ENCODE data around the gene PHF13.

The PHF13 gene

DNA sequence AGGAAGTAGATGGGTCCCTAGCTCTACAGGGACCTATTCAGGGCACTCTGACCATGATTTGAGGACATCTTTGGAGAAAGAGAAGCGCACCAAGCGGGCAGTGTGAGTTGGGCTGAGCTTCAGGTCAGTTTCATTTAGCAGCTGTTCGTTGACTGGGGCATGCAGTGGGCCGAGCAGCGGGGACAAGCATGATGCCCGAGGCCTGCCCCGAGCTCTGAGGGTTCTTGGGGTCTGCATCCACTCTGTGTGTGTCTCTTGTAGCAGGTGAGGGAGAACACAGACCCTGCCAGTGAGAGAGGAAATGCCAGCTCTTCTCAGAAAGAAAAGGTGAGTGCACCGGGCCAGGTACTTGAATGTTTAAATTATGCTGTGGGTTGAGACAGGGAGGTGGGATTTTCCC, 16.5 kb downstream of the PHF13 start:
- Histone ChIP-seq H3K9ac (ENCODE audit: low read length) (no peak overlapping the region), H3K4me1 (ENCODE audit: low read length) (0 out of 2 replicates have a peak, but pooled peaks cover 4% of the 10 kb centered on the region), H4K20me1 (ENCODE audit: insufficient read depth, low read length) (no peaks in the 10 kb centered on the region), H3F3A (ENCODE audit: insufficient read depth, low read length) (no peaks in the 10 kb centered on the region; the same call in 1 of the 2 replicates), H2AFZ (ENCODE audit: low read length) (no peak overlapping the region), H3K9me2 (replicated peaks; ENCODE audit: insufficient read depth, low read length) (no peaks in the 10 kb centered on the region), H3K27me3 (replicated peaks; ENCODE audit: insufficient read depth, low read length) (no peaks in the 10 kb centered on the region), H3K9me3 (replicated peaks; ENCODE audit: insufficient read depth, low read length) (no peaks in the 10 kb centered on the region), H3K4me3 (ENCODE audit: low read length) (no peak overlapping the region), H3K4me2 (ENCODE audit: low read depth, low read length) (no peak overlapping the region), H3K36me3 (replicated peaks; ENCODE audit: insufficient read depth, low read length) (peaks cover 2% of the 10 kb centered on the region), H3K79me2 (ENCODE audit: low read length) (peaks cover 34% of the 10 kb centered on the region), H3K27ac (ENCODE audit: low read length) (no peak overlapping the region)
- no peak for DNase-seq
- TF ChIP-seq EZH2 (optimal IDR thresholded peaks at IDR 0.05; ENCODE audit: low read depth, low read length): no peak
- TF ChIP-seq, protein P1, sequence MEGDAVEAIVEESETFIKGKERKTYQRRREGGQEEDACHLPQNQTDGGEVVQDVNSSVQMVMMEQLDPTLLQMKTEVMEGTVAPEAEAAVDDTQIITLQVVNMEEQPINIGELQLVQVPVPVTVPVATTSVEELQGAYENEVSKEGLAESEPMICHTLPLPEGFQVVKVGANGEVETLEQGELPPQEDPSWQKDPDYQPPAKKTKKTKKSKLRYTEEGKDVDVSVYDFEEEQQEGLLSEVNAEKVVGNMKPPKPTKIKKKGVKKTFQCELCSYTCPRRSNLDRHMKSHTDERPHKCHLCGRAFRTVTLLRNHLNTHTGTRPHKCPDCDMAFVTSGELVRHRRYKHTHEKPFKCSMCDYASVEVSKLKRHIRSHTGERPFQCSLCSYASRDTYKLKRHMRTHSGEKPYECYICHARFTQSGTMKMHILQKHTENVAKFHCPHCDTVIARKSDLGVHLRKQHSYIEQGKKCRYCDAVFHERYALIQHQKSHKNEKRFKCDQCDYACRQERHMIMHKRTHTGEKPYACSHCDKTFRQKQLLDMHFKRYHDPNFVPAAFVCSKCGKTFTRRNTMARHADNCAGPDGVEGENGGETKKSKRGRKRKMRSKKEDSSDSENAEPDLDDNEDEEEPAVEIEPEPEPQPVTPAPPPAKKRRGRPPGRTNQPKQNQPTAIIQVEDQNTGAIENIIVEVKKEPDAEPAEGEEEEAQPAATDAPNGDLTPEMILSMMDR (IDR thresholded peaks at IDR 0.05; ENCODE audit: low read length): no peak

GRCh38 chr1:6631058-6631457, 17.5 kb downstream of the PHF13 start:
- Histone ChIP-seq H4K20me1 (ENCODE audit: insufficient read depth, low read length) (no peaks in the 10 kb centered on the region), H3K9ac (ENCODE audit: low read length) (no peak overlapping the region), H3K4me2 (ENCODE audit: low read depth, low read length) (no peak overlapping the region), H3K36me3 (replicated peaks; ENCODE audit: insufficient read depth, low read length) (peaks cover 4% of the 10 kb centered on the region), H3K4me3 (ENCODE audit: low read length) (no peak overlapping the region), H3K27me3 (replicated peaks; ENCODE audit: insufficient read depth, low read length) (no peaks in the 10 kb centered on the region), H2AFZ (ENCODE audit: low read length) (no peak overlapping the region), H3K4me1 (ENCODE audit: low read length) (0 out of 2 replicates have a peak, but pooled peaks cover 3% of the 10 kb centered on the region), H3F3A (ENCODE audit: insufficient read depth, low read length) (no peaks in the 10 kb centered on the region), H3K27ac (ENCODE audit: low read length) (no peak overlapping the region), H3K9me3 (replicated peaks; ENCODE audit: insufficient read depth, low read length) (no peaks in the 10 kb centered on the region), H3K9me2 (replicated peaks; ENCODE audit: insufficient read depth, low read length) (no peaks in the 10 kb centered on the region), H3K79me2 (ENCODE audit: low read length) (peaks cover 26% of the 10 kb centered on the region)
- no peak for DNase-seq
- TF ChIP-seq EZH2phosphoT487 (IDR thresholded peaks at IDR 0.05; ENCODE audit: low read length) (no peak), EZH2 (optimal IDR thresholded peaks at IDR 0.05; ENCODE audit: low read depth, low read length) (no peak)
- TF ChIP-seq, protein P1 (IDR thresholded peaks at IDR 0.05; ENCODE audit: low read length): no peak

DNA sequence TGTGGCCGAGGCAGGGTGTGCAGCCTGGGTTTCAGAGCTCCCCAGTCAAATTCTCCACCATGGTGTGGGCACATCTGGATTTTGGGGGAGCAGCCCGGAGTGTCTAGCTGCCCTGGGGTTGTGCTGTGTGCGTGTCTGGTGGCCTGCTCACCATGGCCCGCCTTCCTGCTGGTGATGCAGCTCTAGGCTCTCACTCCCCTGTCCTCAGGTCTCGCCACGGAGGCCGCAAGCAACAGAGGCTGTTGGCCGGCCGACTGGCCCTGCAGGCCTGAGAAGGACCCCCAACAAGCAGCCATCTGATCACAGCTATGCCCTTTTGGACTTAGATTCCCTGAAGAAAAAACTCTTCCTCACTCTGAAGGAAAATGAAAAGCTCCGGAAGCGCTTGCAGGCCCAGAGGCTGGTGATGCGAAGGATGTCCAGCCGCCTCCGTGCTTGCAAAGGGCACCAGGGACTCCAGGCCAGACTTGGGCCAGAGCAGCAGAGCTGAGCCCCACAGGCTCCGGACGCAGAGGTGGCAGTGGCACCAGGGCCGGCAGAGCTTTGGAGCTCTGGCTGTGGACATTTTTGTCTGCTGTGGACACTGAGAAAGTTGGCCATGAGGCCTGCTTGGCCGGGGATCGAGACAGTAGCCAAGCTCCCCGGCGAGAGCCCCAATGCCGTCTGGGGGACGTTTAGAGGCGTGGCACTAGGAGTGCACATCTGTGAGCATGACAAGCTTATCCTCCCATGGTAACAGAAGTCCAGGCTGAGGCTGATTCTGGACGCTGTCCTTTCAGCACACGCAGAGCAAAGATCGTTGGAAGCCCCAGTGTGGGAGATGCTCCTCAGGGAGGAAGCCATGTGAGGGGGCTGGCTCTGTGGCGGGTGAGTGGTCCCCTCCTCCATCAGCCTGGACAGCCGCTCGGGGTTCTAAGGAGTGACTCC, 19.3 kb downstream of the PHF13 start:
- Histone ChIP-seq H3K36me3 (replicated peaks; ENCODE audit: insufficient read depth, low read length) (peaks cover 4% of the 10 kb centered on the region), H3K4me2 (ENCODE audit: low read depth, low read length) (no peak overlapping the region), H4K20me1 (ENCODE audit: insufficient read depth, low read length) (no peaks in the 10 kb centered on the region), H3F3A (ENCODE audit: insufficient read depth, low read length) (no peaks in the 10 kb centered on the region), H3K4me3 (ENCODE audit: low read length) (no peak overlapping the region), H3K79me2 (ENCODE audit: low read length) (peaks cover 9% of the 10 kb centered on the region), H3K9me3 (replicated peaks; ENCODE audit: insufficient read depth, low read length) (no peaks in the 10 kb centered on the region), H3K4me1 (ENCODE audit: low read length) (no peaks in the 10 kb centered on the region), H3K9me2 (replicated peaks; ENCODE audit: insufficient read depth, low read length) (no peaks in the 10 kb centered on the region), H3K9ac (ENCODE audit: low read length) (no peak overlapping the region), H2AFZ (ENCODE audit: low read length) (no peak overlapping the region), H3K27ac (ENCODE audit: low read length) (no peak overlapping the region), H3K27me3 (replicated peaks; ENCODE audit: insufficient read depth, low read length) (no peaks in the 10 kb centered on the region)
- no peak for DNase-seq
- TF ChIP-seq EZH2phosphoT487 (IDR thresholded peaks at IDR 0.05; ENCODE audit: low read length): no peak
- no peak for TF ChIP-seq EZH2 (optimal IDR thresholded peaks at IDR 0.05; ENCODE audit: low read depth, low read length)
- TF ChIP-seq, protein P1 (IDR thresholded peaks at IDR 0.05; ENCODE audit: low read length): no peak
